K562 (cell line): Measurements from ENCODE around the gene NR2F2. TPM values are rescaled to one million over a fixed set of nuclear protein-coding genes. Genes with fewer than 3 reads are reported as not detected.

ENCODE experiments used
- HDGF ChIP-seq: fragments of 450-650 bp; IDR thresholded peaks from 2 replicates; pipeline ENCODE4 v1.6.1; 2016
- MXI1 ChIP-seq: IDR thresholded peaks from 2 replicates; pipeline ENCODE4 v1.6.1; 2011; ENCODE audit warnings: low read depth, mild to moderate bottlenecking, improper control_type of control experiment, low read length
- RBBP5 ChIP-seq: fragments of 200-600 bp; sonication (generic); IDR thresholded peaks from 2 replicates; pipeline ENCODE4 v1.6.1; 2012; ENCODE audit warnings: borderline replicate concordance, mild to moderate bottlenecking, low read length, control low read depth, inconsistent platforms; ENCODE audit not compliant: insufficient read depth, poor library complexity, severe bottlenecking
- SUPT5H ChIP-seq: fragments of 450-650 bp; IDR thresholded peaks from 2 replicates; pipeline ENCODE4 v1.6.1; 2016
- ZFX ChIP-seq: sonication (generic); formaldehyde crosslinking; IDR thresholded peaks from 2 replicates; pipeline ENCODE4 v1.8.0; 2022; ENCODE audit warnings: mild to moderate bottlenecking, missing genetic modification reagents, moderate library complexity
- ZNF232 ChIP-seq: sonication (generic); formaldehyde crosslinking; IDR thresholded peaks from 2 replicates; pipeline ENCODE4 v1.8.0; 2022; ENCODE audit warnings: mild to moderate bottlenecking, missing genetic modification reagents
- polyA plus RNA-seq, 8 experiments: library from polyadenylated mRNA; depleted of rRNA in 4 of 8; stranded (reverse) in 5 of 8; unstranded in 3 of 8; fragments of >200 nt; fragmentation: Nextera tagmentation in 2 of 8; fragmentation: Illumina TruSeq in 1 of 8; extraction: Ambion mirVana in 2 of 8; extraction: Trizol in 1 of 8; gene quantifications; 2 replicates each; pipeline versions ENCODE4 v1.2.1 to v1.2.3, GENCODE V29; 2011 to 2014; ENCODE audit warnings: inconsistent platforms in 1 of 8, missing spikeins in 1 of 8
- total RNA-seq, 7 experiments: library from RNA; depleted of rRNA in 6 of 7; stranded (reverse); fragments of >200 nt in 6 of 7; fragmentation: Illumina TruSeq in 2 of 7; extraction: Trizol in 2 of 7; gene quantifications; 2 replicates each; pipeline versions ENCODE4 v1.2.1 to v1.2.3, GENCODE V29; 2011 to 2021; ENCODE audit warnings: low replicate concordance in 1 of 7
- TF ChIP-seq, protein P1 (sequence below): sonication (generic); formaldehyde crosslinking; IDR thresholded peaks from 2 replicates; pipeline ENCODE4 v1.8.0; 2022; ENCODE audit warnings: mild to moderate bottlenecking, missing genetic modification reagents, borderline replicate concordance
- TF ChIP-seq, protein P2 (sequence below): fragments of 450-650 bp; formaldehyde crosslinking; IDR thresholded peaks from 2 replicates; pipeline ENCODE4 v1.4.0; 2020; ENCODE audit warnings: mild to moderate bottlenecking
- TF ChIP-seq, protein P3 (sequence below), 2 experiments: fragments of 450-650 bp; IDR thresholded peaks; 2 replicates each; pipeline ENCODE4 v1.6.1; 2018; ENCODE audit warnings: mild to moderate bottlenecking in 2 of 2, low read depth in 1 of 2; ENCODE audit not compliant: partially characterized antibody in 2 of 2
- TF ChIP-seq, protein P4 (sequence below): IDR thresholded peaks from 2 replicates; pipeline ENCODE4 v1.6.1; 2016; ENCODE audit warnings: missing genetic modification characterization, missing compliant biosample characterization

NR2F2 gene
- total and polyA plus RNA-seq, 9 of the 15 experiments (the other 6 are each of a cell fraction or from before 2014, with no cell fraction given): 6.0 to 51.8 (median 11.1) TPM

DNA sequence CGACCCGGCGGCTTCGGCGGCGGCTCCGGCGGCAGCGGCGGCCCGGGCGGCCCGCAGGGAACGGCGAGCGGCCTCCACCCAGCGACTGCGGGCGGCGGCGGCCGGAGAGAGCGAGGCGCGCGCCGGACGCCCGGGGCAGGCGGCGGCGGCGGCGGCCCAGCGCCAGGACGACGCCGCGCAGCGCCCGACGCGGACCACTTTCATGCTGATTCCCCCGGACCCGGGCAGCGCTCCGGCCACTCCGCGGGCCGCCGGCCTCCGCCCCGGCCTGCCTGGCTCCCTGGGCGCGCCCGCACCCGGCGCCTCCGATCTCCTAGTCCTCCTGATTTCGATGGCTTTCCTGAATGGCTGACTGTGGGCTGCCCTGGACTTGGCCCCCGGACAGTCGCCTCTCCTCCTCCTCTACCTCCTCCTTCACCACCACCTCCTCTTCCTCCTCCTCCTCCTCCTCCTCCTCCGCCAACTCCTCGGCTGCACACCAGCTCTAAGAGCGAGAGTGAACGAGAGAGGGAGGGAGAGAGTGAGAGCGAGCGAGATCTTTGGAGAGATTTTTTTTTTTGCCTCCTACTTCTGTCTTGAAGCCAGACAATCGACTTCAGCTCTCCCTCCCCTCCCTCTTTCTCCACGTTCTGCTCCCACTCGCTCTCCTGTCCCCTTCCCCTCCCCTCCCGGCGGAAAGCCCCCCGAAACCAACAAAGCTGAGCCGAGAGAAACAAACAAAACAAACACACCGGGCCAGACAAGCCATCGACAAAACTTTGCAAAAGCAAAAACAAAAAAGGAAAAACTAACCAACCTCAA, 844 bp downstream of the NR2F2 start (continued):
- TF ChIP-seq, protein P1, sequence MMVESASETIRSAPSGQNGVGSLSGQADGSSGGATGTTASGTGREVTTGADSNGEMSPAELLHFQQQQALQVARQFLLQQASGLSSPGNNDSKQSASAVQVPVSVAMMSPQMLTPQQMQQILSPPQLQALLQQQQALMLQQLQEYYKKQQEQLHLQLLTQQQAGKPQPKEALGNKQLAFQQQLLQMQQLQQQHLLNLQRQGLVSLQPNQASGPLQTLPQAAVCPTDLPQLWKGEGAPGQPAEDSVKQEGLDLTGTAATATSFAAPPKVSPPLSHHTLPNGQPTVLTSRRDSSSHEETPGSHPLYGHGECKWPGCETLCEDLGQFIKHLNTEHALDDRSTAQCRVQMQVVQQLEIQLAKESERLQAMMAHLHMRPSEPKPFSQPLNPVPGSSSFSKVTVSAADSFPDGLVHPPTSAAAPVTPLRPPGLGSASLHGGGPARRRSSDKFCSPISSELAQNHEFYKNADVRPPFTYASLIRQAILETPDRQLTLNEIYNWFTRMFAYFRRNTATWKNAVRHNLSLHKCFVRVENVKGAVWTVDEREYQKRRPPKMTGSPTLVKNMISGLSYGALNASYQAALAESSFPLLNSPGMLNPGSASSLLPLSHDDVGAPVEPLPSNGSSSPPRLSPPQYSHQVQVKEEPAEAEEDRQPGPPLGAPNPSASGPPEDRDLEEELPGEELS (CRISPR knock-in tag): no peak
- TF ChIP-seq, protein P2, sequence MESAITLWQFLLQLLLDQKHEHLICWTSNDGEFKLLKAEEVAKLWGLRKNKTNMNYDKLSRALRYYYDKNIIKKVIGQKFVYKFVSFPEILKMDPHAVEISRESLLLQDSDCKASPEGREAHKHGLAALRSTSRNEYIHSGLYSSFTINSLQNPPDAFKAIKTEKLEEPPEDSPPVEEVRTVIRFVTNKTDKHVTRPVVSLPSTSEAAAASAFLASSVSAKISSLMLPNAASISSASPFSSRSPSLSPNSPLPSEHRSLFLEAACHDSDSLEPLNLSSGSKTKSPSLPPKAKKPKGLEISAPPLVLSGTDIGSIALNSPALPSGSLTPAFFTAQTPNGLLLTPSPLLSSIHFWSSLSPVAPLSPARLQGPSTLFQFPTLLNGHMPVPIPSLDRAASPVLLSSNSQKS: no peak
- TF ChIP-seq, protein P3, sequence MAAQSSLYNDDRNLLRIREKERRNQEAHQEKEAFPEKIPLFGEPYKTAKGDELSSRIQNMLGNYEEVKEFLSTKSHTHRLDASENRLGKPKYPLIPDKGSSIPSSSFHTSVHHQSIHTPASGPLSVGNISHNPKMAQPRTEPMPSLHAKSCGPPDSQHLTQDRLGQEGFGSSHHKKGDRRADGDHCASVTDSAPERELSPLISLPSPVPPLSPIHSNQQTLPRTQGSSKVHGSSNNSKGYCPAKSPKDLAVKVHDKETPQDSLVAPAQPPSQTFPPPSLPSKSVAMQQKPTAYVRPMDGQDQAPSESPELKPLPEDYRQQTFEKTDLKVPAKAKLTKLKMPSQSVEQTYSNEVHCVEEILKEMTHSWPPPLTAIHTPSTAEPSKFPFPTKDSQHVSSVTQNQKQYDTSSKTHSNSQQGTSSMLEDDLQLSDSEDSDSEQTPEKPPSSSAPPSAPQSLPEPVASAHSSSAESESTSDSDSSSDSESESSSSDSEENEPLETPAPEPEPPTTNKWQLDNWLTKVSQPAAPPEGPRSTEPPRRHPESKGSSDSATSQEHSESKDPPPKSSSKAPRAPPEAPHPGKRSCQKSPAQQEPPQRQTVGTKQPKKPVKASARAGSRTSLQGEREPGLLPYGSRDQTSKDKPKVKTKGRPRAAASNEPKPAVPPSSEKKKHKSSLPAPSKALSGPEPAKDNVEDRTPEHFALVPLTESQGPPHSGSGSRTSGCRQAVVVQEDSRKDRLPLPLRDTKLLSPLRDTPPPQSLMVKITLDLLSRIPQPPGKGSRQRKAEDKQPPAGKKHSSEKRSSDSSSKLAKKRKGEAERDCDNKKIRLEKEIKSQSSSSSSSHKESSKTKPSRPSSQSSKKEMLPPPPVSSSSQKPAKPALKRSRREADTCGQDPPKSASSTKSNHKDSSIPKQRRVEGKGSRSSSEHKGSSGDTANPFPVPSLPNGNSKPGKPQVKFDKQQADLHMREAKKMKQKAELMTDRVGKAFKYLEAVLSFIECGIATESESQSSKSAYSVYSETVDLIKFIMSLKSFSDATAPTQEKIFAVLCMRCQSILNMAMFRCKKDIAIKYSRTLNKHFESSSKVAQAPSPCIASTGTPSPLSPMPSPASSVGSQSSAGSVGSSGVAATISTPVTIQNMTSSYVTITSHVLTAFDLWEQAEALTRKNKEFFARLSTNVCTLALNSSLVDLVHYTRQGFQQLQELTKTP (IDR thresholded peaks at IDR 0.05; ENCODE audit: low read depth in 1 of 2, partially characterized antibody in 2 of 2): peak; percentile 28 to 38
- TF ChIP-seq ZFX (CRISPR knock-in tag) (peak; percentile 5; the same call in 1 of the 2 replicates), RBBP5 (peak; percentile 29), MXI1 (no peak), HDGF (peak; percentile 67; the same call in 1 of the 2 replicates), ZNF232 (CRISPR knock-in tag) (no peak), SUPT5H (peak; percentile 34; the same call in 1 of the 2 replicates)
- TF ChIP-seq, protein P4, sequence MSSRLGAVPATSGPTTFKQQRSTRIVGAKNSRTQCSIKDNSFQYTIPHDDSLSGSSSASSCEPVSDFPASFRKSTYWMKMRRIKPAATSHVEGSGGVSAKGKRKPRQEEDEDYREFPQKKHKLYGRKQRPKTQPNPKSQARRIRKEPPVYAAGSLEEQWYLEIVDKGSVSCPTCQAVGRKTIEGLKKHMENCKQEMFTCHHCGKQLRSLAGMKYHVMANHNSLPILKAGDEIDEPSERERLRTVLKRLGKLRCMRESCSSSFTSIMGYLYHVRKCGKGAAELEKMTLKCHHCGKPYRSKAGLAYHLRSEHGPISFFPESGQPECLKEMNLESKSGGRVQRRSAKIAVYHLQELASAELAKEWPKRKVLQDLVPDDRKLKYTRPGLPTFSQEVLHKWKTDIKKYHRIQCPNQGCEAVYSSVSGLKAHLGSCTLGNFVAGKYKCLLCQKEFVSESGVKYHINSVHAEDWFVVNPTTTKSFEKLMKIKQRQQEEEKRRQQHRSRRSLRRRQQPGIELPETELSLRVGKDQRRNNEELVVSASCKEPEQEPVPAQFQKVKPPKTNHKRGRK (tag): peak; percentile 9; the same call in 1 of the 2 replicates
